Mononuclear cell (primary cell): ENCODE data around the gene HACD1. TPM values are rescaled to one million over a fixed set of nuclear protein-coding genes. Genes with fewer than 3 reads are reported as not detected.
"Not testable (repeated sequence)": the region's sequence is repeated elsewhere in the genome, so short reads cannot be mapped to it uniquely, and the experiment has no call there.

Experiments
- H3K27me3 ChIP-seq: 2 replicates; pipeline ENCODE4 v1.6.0; 2011; ENCODE audit warnings: low read length, control low read depth; ENCODE audit not compliant: insufficient read depth
- H3K4me1 ChIP-seq: 2 replicates; pipeline ENCODE4 v1.5.1; 2011; ENCODE audit warnings: mild to moderate bottlenecking, low read length, control low read depth; ENCODE audit not compliant: insufficient read depth
- H3K4me3 ChIP-seq: 2 replicates; pipeline ENCODE4 v1.5.1; 2011; ENCODE audit warnings: mild to moderate bottlenecking, low read length, moderate library complexity
- H3K9me3 ChIP-seq: 2 replicates; pipeline ENCODE4 v1.5.1; 2011; ENCODE audit warnings: low read depth, mild to moderate bottlenecking, control low read depth, low read length
- total RNA-seq: library from RNA; depleted of rRNA; stranded (reverse); fragments of >200 nt; gene quantifications from one replicate; pipeline ENCODE4 v1.2.3, GENCODE V29; 2012

Gene HACD1
- total RNA-seq, 1 donor: 0.84 TPM

DNA sequence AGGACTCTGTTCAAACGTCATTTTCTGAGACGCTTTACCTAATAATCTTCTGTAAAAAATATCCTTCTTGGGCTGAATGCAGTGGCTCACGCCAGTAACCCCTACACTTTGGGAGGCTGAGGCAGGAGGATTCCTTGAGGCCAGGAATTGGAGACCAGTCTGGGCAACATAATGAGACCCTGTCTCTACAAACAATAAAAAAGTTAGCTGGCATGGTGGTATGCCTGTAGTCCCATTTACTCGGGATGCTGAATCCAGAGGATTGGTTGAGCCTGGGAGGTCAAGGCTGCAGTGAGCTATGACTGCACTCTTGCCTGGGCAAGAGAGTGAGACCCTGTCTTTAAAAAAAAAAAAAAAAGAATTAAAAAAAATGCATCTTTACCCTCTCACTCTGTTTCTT, 31.9 kb upstream of the HACD1 start:
- Histone ChIP-seq H3K9me3 (peaks cover 14% of the 10 kb centered on the region), H3K27me3 (no peaks in the 10 kb centered on the region), H3K4me3 (no peak overlapping the region), H3K4me1 (peaks cover 57% of the 10 kb centered on the region)

- H3K4me3 ChIP-seq: no peak overlapping the region
- no peaks in the 10 kb centered on the region for H3K27me3 ChIP-seq
- peaks cover 57% of the 10 kb centered on the region for H3K4me1 ChIP-seq
- H3K9me3 ChIP-seq: peaks cover 12% of the 10 kb centered on the region
These were observed 31.3 kb upstream of the HACD1 start for GRCh38 chr10:17648243-17649035.

- H3K9me3 ChIP-seq: peaks cover under 1% of the 10 kb centered on the region
- H3K4me3 ChIP-seq: peak overlapping the region; percentile 7
- H3K4me1 ChIP-seq: peaks cover 65% of the 10 kb centered on the region
- H3K27me3 ChIP-seq: no peaks in the 10 kb centered on the region
These were observed 30.2 kb upstream of the HACD1 start for GRCh38 chr10:17647326-17647725.

DNA sequence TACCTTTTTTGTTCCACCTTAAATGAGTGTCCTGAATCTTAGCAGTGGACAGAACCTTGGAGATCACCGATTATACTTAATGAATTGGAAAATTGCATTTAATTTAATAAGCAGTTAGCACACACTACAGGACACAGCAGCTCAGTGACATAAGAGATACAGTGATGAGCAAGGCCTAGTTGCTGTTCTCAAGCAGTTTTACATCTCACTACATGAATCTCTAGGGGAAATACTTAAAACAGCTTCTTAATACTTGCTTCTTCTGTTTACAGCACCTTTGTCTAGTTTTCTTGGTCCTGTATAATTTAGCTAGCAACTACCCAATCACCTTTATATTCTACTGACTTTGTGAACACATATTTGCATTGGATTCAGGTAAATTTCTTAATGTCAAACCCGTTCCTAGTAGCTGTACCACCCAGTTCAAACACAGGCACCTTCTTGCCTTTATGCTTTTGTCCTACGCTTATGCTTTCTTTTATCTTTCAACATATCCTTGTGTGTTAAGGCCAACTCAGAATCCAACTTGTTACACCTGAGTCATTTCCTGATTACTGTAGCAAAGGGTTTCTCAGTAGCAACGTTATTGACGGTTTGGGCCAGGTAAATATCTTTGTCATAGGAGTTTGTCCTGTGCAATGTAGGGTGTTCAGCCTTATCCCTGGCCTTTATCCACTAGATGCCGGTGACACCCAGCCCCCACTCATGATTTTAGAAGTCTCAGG, 28.6 kb upstream of the HACD1 start:
- Histone ChIP-seq H3K9me3 (no peaks in the 10 kb centered on the region), H3K4me3 (no peak overlapping the region), H3K4me1 (peaks cover 65% of the 10 kb centered on the region), H3K27me3 (no peaks in the 10 kb centered on the region)

GRCh38 chr10:17644485-17644943, 27.3 kb upstream of the HACD1 start:
- Histone ChIP-seq H3K4me3 (peak overlapping the region; percentile 77), H3K4me1 (peaks cover 56% of the 10 kb centered on the region), H3K9me3 (no peaks in the 10 kb centered on the region), H3K27me3 (no peaks in the 10 kb centered on the region)

DNA sequence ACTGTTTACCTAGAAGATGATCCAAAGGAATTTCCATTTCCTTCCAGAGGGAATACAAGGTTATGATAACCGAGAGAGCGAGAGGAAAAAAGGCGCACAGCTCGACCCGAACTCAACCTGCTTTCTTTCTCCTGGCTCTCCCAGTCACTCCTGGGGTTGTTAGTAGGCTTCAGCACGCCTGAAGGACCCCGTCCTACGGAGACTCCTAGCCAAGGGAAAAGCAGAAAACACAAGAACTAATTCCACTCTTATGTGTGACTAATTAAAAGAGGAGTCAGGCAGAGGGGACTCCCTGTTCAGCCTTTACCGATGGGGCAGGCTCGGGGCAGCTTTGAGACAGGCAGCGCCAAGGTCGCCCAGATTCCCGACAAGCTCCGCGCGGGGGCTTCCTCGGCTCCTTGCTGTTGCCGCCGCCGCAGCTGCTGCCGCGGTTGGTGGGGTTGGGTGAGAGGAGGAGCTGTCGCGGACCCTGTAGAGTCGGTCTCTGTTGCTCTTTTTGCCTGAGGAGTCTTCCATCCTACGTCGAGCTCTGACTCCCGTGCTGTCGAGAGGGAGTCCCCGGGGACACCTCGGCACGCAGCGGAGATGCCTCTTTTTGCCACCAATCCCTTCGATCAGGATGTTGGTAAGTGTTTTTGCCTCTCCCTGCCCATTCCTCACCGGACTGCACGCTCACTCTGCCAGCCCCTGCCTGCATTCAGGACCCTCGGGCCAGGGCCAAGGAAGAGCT, 26.7 kb upstream of the HACD1 start, which contains the start of gene STAM:
TSS of gene STAM (plus strand) at position 397 of the 730 bp plus-strand sequence. CDS start at position 586, 189 bp downstream.
- H3K4me1 ChIP-seq: peaks cover 53% of the 10 kb centered on the region
- H3K27me3 ChIP-seq: no peaks in the 10 kb centered on the region
- no peaks in the 10 kb centered on the region for H3K9me3 ChIP-seq
- H3K4me3 ChIP-seq: peak within 1 kb of the TSS; percentile 77

GRCh38 chr10:17643339-17643754, 26.2 kb upstream of the HACD1 start:
- peak overlapping the region; percentile 77 for H3K4me3 ChIP-seq
- peaks cover 47% of the 10 kb centered on the region for H3K4me1 ChIP-seq
- no peaks in the 10 kb centered on the region for H3K27me3 ChIP-seq
- H3K9me3 ChIP-seq: no peaks in the 10 kb centered on the region

DNA sequence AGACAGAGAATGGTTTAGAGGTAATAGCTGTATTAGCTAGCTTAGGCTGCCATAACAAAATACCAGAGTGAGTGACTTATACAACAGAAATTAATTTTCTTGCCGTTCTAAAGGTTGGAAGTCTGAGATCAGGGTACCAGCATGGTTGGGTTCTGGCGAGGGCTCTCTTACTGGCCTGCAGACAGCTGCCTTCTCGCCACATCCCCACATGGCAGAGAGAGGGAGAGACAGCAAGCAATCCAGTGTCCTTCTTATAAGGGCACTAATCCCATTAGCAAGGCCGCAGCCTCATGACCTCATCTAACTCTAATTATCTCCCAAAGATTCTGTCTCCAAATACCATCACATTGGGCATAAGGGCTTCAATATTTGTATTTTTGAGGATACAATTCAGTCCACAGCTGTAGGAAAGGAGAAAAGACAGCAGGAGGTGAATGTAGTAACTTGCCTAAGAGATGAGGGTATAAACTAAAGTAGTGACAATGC, 23.2 kb upstream of the HACD1 start:
- H3K4me3 ChIP-seq: no peak overlapping the region
- H3K27me3 ChIP-seq: no peaks in the 10 kb centered on the region
- H3K9me3 ChIP-seq: no peaks in the 10 kb centered on the region
- peaks cover 19% of the 10 kb centered on the region for H3K4me1 ChIP-seq

DNA sequence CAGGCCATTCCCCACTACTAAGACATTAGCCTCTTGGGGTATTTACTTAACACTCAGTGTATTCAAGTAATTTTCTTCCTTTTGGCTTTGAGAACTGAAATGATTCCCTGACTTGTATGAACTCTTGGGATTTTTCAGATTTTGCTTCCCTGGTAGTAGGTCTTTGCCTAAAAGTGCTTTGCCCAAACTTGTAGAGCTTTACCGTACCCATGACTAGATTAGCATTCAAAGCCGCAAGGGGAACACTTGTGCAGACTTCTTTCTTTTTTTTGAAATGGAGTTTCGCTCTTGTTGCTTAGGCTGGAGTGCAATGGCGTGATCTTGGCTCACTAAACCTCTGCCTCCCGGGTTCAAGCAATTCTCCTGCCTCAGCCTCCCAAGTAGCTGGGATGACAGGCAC, 20.7 kb upstream of the HACD1 start:
- Histone ChIP-seq H3K9me3 (no peaks in the 10 kb centered on the region), H3K27me3 (no peaks in the 10 kb centered on the region), H3K4me3 (no peak overlapping the region), H3K4me1 (peaks cover 3% of the 10 kb centered on the region)

- H3K9me3 ChIP-seq: no peaks in the 10 kb centered on the region
- no peaks in the 10 kb centered on the region for H3K27me3 ChIP-seq
- H3K4me1 ChIP-seq: no peaks in the 10 kb centered on the region
- no peak overlapping the region for H3K4me3 ChIP-seq
These were observed 16.2 kb upstream of the HACD1 start for GRCh38 chr10:17633353-17633752.

DNA sequence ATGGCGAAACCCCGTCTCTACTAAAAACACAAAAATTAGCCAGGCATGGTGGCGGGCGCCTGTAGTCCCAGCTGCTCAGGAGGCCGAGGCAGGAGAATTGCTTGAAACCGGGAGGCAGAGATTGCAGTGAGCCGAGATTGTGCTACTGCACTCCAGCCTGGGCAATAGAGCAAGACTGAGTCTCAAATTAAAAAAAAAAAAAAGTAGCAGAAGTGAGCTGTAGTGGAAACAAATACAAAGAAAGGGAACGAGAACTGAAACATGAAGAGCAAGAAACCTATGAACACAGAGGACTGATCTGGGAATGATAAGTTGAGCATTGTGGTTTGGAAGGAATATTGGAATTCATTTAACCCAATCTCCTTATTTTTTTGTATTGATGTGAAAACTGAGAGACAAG, 15.4 kb upstream of the HACD1 start:
- not testable (repeated sequence) for H3K4me1 ChIP-seq, H3K4me3 ChIP-seq, H3K27me3 ChIP-seq, H3K9me3 ChIP-seq

GRCh38 chr10:17626656-17627055, 9.5 kb upstream of the HACD1 start:
- no peaks in the 10 kb centered on the region for H3K27me3 ChIP-seq
- H3K9me3 ChIP-seq: no peaks in the 10 kb centered on the region
- no peaks in the 10 kb centered on the region for H3K4me1 ChIP-seq
- no peak overlapping the region for H3K4me3 ChIP-seq

GRCh38 chr10:17624996-17625395, 7.8 kb upstream of the HACD1 start:
- peaks cover 5% of the 10 kb centered on the region for H3K27me3 ChIP-seq
- H3K4me1 ChIP-seq: no peaks in the 10 kb centered on the region
- no peaks in the 10 kb centered on the region for H3K9me3 ChIP-seq
- no peak overlapping the region for H3K4me3 ChIP-seq

GRCh38 chr10:17622061-17622460, 4.9 kb upstream of the HACD1 start:
- H3K9me3 ChIP-seq: no peaks in the 10 kb centered on the region
- H3K4me1 ChIP-seq: peaks cover 8% of the 10 kb centered on the region
- no peak overlapping the region for H3K4me3 ChIP-seq
- H3K27me3 ChIP-seq: peaks cover 15% of the 10 kb centered on the region
